Lung (tissue), 12 donors: Measurements from ENCODE around the gene UNC5C. TPM values are rescaled to one million over a fixed set of nuclear protein-coding genes. Genes with fewer than 3 reads are reported as not detected.

Experiments
- ATAC-seq: fragments of 200-7000 bp; cut with Tn5 transposase; one replicate; pipeline ENCODE4 v1.9.1; 2020; ENCODE audit warnings: moderate number of reproducible peaks; ENCODE audit not compliant: insufficient read depth, low FRiP score
- DNase-seq, 3 donors: peaks; one replicate each; pipeline ENCODE4 v3.0.0-alpha.2; 2013 to 2017
- H3K27ac ChIP-seq, 2 donors: one replicate each; pipeline ENCODE4 v1.5.1; 2013; ENCODE audit warnings: mild to moderate bottlenecking in 2 of 2, moderate library complexity in 2 of 2, control low read depth in 1 of 2, inconsistent platforms in 1 of 2, low read depth in 1 of 2, low read length in 1 of 2
- H3K27me3 ChIP-seq, 3 donors: one replicate each; pipeline ENCODE4 v1.5.1; 2013; ENCODE audit warnings: low read length in 2 of 3; ENCODE audit not compliant: control insufficient read depth in 3 of 3, insufficient read depth in 3 of 3
- H3K36me3 ChIP-seq, 4 donors: one replicate each; pipeline ENCODE4 v1.5.1; 2013; ENCODE audit warnings: low read length in 4 of 4, mild to moderate bottlenecking in 1 of 4, moderate library complexity in 1 of 4; ENCODE audit not compliant: control insufficient read depth in 4 of 4, insufficient read depth in 4 of 4
- H3K4me1 ChIP-seq, 5 donors: one replicate each; pipeline ENCODE4 v1.5.1; 2013; ENCODE audit warnings: low read length in 5 of 5, mild to moderate bottlenecking in 2 of 5, moderate library complexity in 1 of 5; ENCODE audit not compliant: control insufficient read depth in 5 of 5, insufficient read depth in 5 of 5
- H3K4me3 ChIP-seq: one replicate; pipeline ENCODE4 v1.5.1; 2013; ENCODE audit warnings: mild to moderate bottlenecking, control low read depth, moderate library complexity
- H3K9ac ChIP-seq, 2 donors: one replicate each; pipeline ENCODE4 v1.5.1; 2013; ENCODE audit warnings: low read length in 2 of 2, control low read depth in 1 of 2; ENCODE audit not compliant: insufficient read depth in 1 of 2
- H3K9me3 ChIP-seq, 4 donors: one replicate each; pipeline ENCODE4 v1.5.1; 2013; ENCODE audit warnings: low read length in 3 of 4, mild to moderate bottlenecking in 1 of 4, moderate library complexity in 1 of 4; ENCODE audit not compliant: control insufficient read depth in 4 of 4, insufficient read depth in 3 of 4
- WGBS, 2 donors: extraction: QIAGEN DNeasy Blood & Tissue Kit; methylation state at CpG; one replicate each; pipeline ENCODE4 v1.1.7; 2013; 5-methylcytosine and 5-hydroxymethylcytosine counted together
- polyA plus RNA-seq, 2 donors: library from polyadenylated mRNA; stranded (reverse); fragments of 200-250 nt; gene quantifications; one replicate each; pipeline ENCODE4 v1.2.1, GENCODE V29; 2013
- total RNA-seq, 2 donors: library from RNA; depleted of rRNA in 1 of 2; stranded (reverse); fragments of >200 nt in 1 of 2; gene quantifications; one replicate each; pipeline ENCODE4 v1.2.1, GENCODE V29; 2014 to 2021
- TF ChIP-seq, protein P1 (sequence below): IDR thresholded peaks from 2 replicates; pipeline ENCODE4 v1.5.1; 2012; ENCODE audit warnings: mild to moderate bottlenecking; ENCODE audit errors: control extremely low read depth, extremely low read depth
- donor health status: control.
- donor health status: control.
- donor health status: Bipolar disorder and iron deficiency.
- donor health status: healthy.
- donor health status: DM: yes; HTN: yes; CAD: no.

UNC5C gene
- total and polyA plus RNA-seq, 4 donors, result 0.55 to 27.9 (median 3.8) TPM

DNA sequence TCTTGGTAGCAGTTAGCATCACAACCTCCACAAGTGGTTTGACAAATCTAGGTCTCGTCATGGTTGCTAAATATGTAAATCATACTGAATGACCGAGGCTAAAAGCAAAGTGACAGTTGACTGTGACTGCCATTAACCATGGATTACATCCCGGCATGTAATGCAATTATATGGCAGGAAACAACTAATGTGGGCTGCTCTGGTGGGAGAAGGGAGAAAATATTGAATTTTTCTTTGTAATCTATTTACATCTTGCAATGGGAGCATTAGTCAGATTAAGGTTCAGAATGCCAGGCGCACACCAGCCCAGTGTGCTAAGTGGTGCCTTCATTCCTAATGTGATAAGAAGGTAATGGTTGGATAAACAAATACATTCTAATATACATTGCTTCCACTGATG is 35.8 kb downstream of the UNC5C start:
- H3K4me1 ChIP-seq, result peaks cover 0 to 41% (median 4%) of the 10 kb centered on the region in 5 donors
- H3K27me3 ChIP-seq, result no peaks in the 10 kb centered on the region
- 90 to 91% methylated on average over 4 of the region's 4 CpGs for WGBS, 2 donors
- ATAC-seq (no peak), DNase-seq (no peak)
- H3K9ac ChIP-seq, result no peak overlapping the region
- peaks cover 0 to 1% (median 0%) of the 10 kb centered on the region in 4 donors for H3K9me3 ChIP-seq
- TF ChIP-seq, protein P1, sequence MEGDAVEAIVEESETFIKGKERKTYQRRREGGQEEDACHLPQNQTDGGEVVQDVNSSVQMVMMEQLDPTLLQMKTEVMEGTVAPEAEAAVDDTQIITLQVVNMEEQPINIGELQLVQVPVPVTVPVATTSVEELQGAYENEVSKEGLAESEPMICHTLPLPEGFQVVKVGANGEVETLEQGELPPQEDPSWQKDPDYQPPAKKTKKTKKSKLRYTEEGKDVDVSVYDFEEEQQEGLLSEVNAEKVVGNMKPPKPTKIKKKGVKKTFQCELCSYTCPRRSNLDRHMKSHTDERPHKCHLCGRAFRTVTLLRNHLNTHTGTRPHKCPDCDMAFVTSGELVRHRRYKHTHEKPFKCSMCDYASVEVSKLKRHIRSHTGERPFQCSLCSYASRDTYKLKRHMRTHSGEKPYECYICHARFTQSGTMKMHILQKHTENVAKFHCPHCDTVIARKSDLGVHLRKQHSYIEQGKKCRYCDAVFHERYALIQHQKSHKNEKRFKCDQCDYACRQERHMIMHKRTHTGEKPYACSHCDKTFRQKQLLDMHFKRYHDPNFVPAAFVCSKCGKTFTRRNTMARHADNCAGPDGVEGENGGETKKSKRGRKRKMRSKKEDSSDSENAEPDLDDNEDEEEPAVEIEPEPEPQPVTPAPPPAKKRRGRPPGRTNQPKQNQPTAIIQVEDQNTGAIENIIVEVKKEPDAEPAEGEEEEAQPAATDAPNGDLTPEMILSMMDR, result no peak
- no peak overlapping the region for H3K4me3 ChIP-seq
- H3K36me3 ChIP-seq, result peaks cover 0 to 3% (median 0%) of the 10 kb centered on the region in 4 donors
- H3K27ac ChIP-seq, result no peak overlapping the region

- DNase-seq, result no peak
- peaks cover 0 to 36% (median 4%) of the 10 kb centered on the region in 5 donors for H3K4me1 ChIP-seq
- no peaks in the 10 kb centered on the region for H3K27me3 ChIP-seq
- TF ChIP-seq, protein P1, result no peak
- no peak for ATAC-seq
- H3K27ac ChIP-seq, result no peak overlapping the region
- 88 to 92% methylated on average over 3 of the region's 3 CpGs for WGBS, 2 donors
- no peak overlapping the region for H3K9ac ChIP-seq
- no peak overlapping the region for H3K4me3 ChIP-seq
- H3K9me3 ChIP-seq, result no peaks in the 10 kb centered on the region
- H3K36me3 ChIP-seq, result peaks cover 0 to 3% (median 0%) of the 10 kb centered on the region in 4 donors
These were observed 37.3 kb downstream of the UNC5C start for GRCh38 chr4:95511477-95511876.

DNA sequence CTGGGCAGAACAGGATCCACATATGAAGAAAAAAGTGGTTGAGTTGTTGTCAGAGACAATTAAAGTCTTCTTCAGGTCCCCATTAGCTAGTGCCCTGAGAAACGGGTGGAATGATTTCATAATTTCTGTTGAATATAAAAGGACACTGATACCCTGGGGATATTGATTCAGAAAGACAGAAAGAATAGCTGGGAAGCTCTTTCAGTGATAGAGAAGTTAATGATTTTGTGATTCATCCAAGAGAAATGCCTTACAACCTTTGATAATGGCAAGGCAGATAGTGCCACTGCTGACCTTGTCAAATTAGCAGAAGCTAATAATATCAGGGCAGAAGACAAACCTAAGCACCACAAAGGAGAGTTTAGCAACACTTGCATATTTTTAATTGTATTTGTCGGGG is 37.9 kb downstream of the UNC5C start:
- Histone ChIP-seq H3K27ac (no peak overlapping the region), H3K9me3 (no peaks in the 10 kb centered on the region), H3K36me3 (peaks cover 0 to 3% (median 0%) of the 10 kb centered on the region in 4 donors), H3K4me3 (no peak overlapping the region), H3K27me3 (no peaks in the 10 kb centered on the region), H3K9ac (no peak overlapping the region), H3K4me1 (peaks cover 0 to 30% (median 0%) of the 10 kb centered on the region in 5 donors)
- ATAC-seq (no peak), DNase-seq (no peak)
- TF ChIP-seq, protein P1, result no peak
- 76 to 77% methylated on average over 2 of the region's 2 CpGs for WGBS, 2 donors

DNA sequence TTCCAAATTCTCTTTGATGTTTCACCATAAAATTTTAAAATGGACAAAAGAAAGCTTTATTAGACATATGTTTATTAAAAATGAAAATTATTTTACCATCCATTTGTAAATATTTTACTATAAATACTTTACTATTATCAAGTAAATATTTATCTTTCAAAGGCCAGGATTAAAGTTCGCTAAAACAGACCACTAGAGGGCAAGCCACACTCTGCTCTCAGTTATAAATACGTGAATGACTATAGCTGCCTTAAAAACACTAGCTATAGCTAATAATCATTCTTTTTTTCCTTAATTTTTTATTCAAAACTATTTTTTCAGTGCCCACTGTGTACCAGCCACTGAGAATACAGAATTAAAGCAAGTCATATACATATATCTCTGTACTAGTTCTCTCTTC is 38.6 kb downstream of the UNC5C start:
- ATAC-seq (no peak), DNase-seq (peak in 2 of 3 donors; percentile 65 to 71)
- TF ChIP-seq, protein P1, result no peak
- no peak overlapping the region for H3K27ac ChIP-seq
- no peak overlapping the region for H3K4me3 ChIP-seq
- 7% methylated on average over 2 of the region's 2 CpGs for WGBS, 2 donors
- H3K9ac ChIP-seq, result no peak overlapping the region
- peaks cover 0 to 23% (median 0%) of the 10 kb centered on the region in 5 donors for H3K4me1 ChIP-seq
- H3K9me3 ChIP-seq, result no peaks in the 10 kb centered on the region
- no peaks in the 10 kb centered on the region for H3K27me3 ChIP-seq
- peaks cover 0 to 3% (median 0%) of the 10 kb centered on the region in 4 donors for H3K36me3 ChIP-seq
